Glutamatergic neuron (in vitro differentiated cells): ENCODE measurements around the gene ACIN1. TPM values are rescaled to one million over a fixed set of nuclear protein-coding genes. Genes with fewer than 3 reads are reported as not detected.

Experiments
- DNase-seq: peaks from one replicate; pipeline ENCODE4 v3.0.0; 2022
- H3K27ac Mint-ChIP-seq: one replicate; pipeline ENCODE4 v1.8.0; 2020; ENCODE audit warnings: mild to moderate bottlenecking, mixed read lengths, inconsistent platforms; ENCODE audit not compliant: unreplicated experiment
- H3K27me3 Mint-ChIP-seq: one replicate; pipeline ENCODE4 v1.8.0; 2020; ENCODE audit warnings: mild to moderate bottlenecking, moderate library complexity, mixed read lengths, inconsistent platforms; ENCODE audit not compliant: unreplicated experiment
- H3K36me3 Mint-ChIP-seq: one replicate; pipeline ENCODE4 v1.8.0; 2020; ENCODE audit warnings: mild to moderate bottlenecking, mixed read lengths, inconsistent platforms; ENCODE audit not compliant: unreplicated experiment
- H3K4me1 Mint-ChIP-seq: one replicate; pipeline ENCODE4 v1.8.0; 2020; ENCODE audit warnings: mild to moderate bottlenecking, low read depth, mixed read lengths, inconsistent platforms; ENCODE audit not compliant: unreplicated experiment
- H3K4me3 Mint-ChIP-seq: one replicate; pipeline ENCODE4 v1.8.0; 2020; ENCODE audit warnings: mild to moderate bottlenecking, mixed read lengths, inconsistent platforms; ENCODE audit not compliant: unreplicated experiment
- H3K9me3 Mint-ChIP-seq: one replicate; pipeline ENCODE4 v1.8.0; 2020; ENCODE audit warnings: mild to moderate bottlenecking, moderate library complexity, mixed read lengths, inconsistent platforms; ENCODE audit not compliant: unreplicated experiment
- CTCF ChIP-seq: fragments of 200-600 bp; sonication (generic); IDR thresholded peaks from one replicate; pipeline ENCODE4 v1.5.0; 2021; ENCODE audit not compliant: partially characterized antibody, unreplicated experiment
- total RNA-seq: library from RNA; stranded (reverse); fragmentation: NEBNext Ultra II Directional; extraction: Animal tissue kit (Norgen Biotek cat#: 25700); gene quantifications from one replicate; pipeline ENCODE4 v1.2.1, GENCODE V29; 2021; ENCODE audit not compliant: unreplicated experiment

ACIN1 gene
- total RNA-seq, 1 donor from 2014 or later, result 341 TPM

- Mint-ChIP-seq H3K9me3 (peaks cover 5% of the 10 kb centered on the region), H3K4me1 (peaks cover 25% of the 10 kb centered on the region), H3K27me3 (peaks cover 5% of the 10 kb centered on the region), H3K36me3 (peaks cover 5% of the 10 kb centered on the region), H3K4me3 (peak overlapping the region; percentile 94), H3K27ac (peak overlapping the region; percentile 93)
- TF ChIP-seq CTCF, result no peak
- DNase-seq, result peak; percentile 85
Observed at GRCh38 chr14:23071244-23071920, 23.6 kb downstream of the ACIN1 start.

- Mint-ChIP-seq H3K36me3 (peaks cover 5% of the 10 kb centered on the region), H3K4me1 (peaks cover 29% of the 10 kb centered on the region), H3K9me3 (peaks cover 6% of the 10 kb centered on the region), H3K27me3 (peaks cover 7% of the 10 kb centered on the region), H3K27ac (peak overlapping the region; percentile 93), H3K4me3 (peak overlapping the region; percentile 94)
- no peak for TF ChIP-seq CTCF
- DNase-seq, result no peak
Observed at GRCh38 chr14:23070262-23071129, 24.4 kb downstream of the ACIN1 start.

- Mint-ChIP-seq H3K27me3 (peaks cover 7% of the 10 kb centered on the region), H3K9me3 (peaks cover 6% of the 10 kb centered on the region), H3K4me1 (peaks cover 26% of the 10 kb centered on the region), H3K4me3 (peak overlapping the region; percentile 82), H3K27ac (peak overlapping the region; percentile 68), H3K36me3 (peaks cover 5% of the 10 kb centered on the region)
- DNase-seq, result no peak
- TF ChIP-seq CTCF, result no peak
Observed at GRCh38 chr14:23069413-23069806, 25.5 kb downstream of the ACIN1 start.

- H3K27me3 Mint-ChIP-seq, result peaks cover 7% of the 10 kb centered on the region
- H3K27ac Mint-ChIP-seq, result peak overlapping the region; percentile 68
- DNase-seq, result peak; percentile 80
- H3K4me3 Mint-ChIP-seq, result peak overlapping the region; percentile 82
- peaks cover 26% of the 10 kb centered on the region for H3K4me1 Mint-ChIP-seq
- peaks cover 8% of the 10 kb centered on the region for H3K9me3 Mint-ChIP-seq
- TF ChIP-seq CTCF, result peak; percentile 93
- H3K36me3 Mint-ChIP-seq, result peaks cover 5% of the 10 kb centered on the region
Observed at GRCh38 chr14:23068789-23069412, 26.0 kb downstream of the ACIN1 start.
